HEK293 (cell line): ENCODE data around the gene LCOR.
A peak's percentile ranks its signal among the peaks of the same experiment; 100 is the strongest.

Experiments used
- PBX3 ChIP-seq: sonication (generic); formaldehyde crosslinking; IDR thresholded peaks from 2 replicates; pipeline ENCODE4 v1.8.1; 2022; ENCODE audit warnings: mild to moderate bottlenecking, moderate library complexity, missing genetic modification reagents
- PRDM1 ChIP-seq: fragments of 450-650 bp; formaldehyde crosslinking; IDR thresholded peaks from 2 replicates; pipeline ENCODE4; 2016; ENCODE audit warnings: missing biosample characterization, missing genetic modification characterization
- TSHZ1 ChIP-seq: fragments of 450-650 bp; formaldehyde crosslinking; IDR thresholded peaks from 2 replicates; pipeline ENCODE4 v1.5.1; 2016; ENCODE audit warnings: missing biosample characterization, missing genetic modification characterization, borderline replicate concordance
- ZBTB10 ChIP-seq: fragments of 450-650 bp; formaldehyde crosslinking; IDR thresholded peaks from 2 replicates; pipeline ENCODE4 v1.5.1; 2016; ENCODE audit warnings: missing biosample characterization, missing genetic modification characterization
- ZBTB20 ChIP-seq: fragments of 450-650 bp; formaldehyde crosslinking; IDR thresholded peaks from 2 replicates; pipeline ENCODE4 v1.5.1; 2016; ENCODE audit warnings: missing biosample characterization, missing genetic modification characterization
- ZFP69B ChIP-seq: fragments of 450-650 bp; formaldehyde crosslinking; IDR thresholded peaks from 2 replicates; pipeline ENCODE4 v1.5.1; 2016; ENCODE audit warnings: missing biosample characterization, missing genetic modification characterization
- ZNF140 ChIP-seq: fragments of 450-650 bp; formaldehyde crosslinking; IDR thresholded peaks from 2 replicates; pipeline ENCODE4 v1.5.1; 2016; ENCODE audit warnings: missing biosample characterization, missing genetic modification characterization
- ZNF2 ChIP-seq: fragments of 450-650 bp; formaldehyde crosslinking; IDR thresholded peaks from 2 replicates; pipeline ENCODE4 v1.5.1; 2016; ENCODE audit warnings: missing biosample characterization, missing genetic modification characterization
- ZNF211 ChIP-seq: fragments of 450-650 bp; formaldehyde crosslinking; IDR thresholded peaks from 2 replicates; pipeline ENCODE4 v1.5.1; 2016; ENCODE audit warnings: low read depth, missing biosample characterization, missing genetic modification characterization
- ZNF26 ChIP-seq: fragments of 450-650 bp; formaldehyde crosslinking; IDR thresholded peaks from 2 replicates; pipeline ENCODE4 v1.5.1; 2016; ENCODE audit warnings: missing biosample characterization, missing genetic modification characterization
- ZNF354C ChIP-seq: fragments of 450-650 bp; formaldehyde crosslinking; IDR thresholded peaks from 2 replicates; pipeline ENCODE4 v1.5.1; 2016; ENCODE audit warnings: missing biosample characterization, missing genetic modification characterization, low read depth, borderline replicate concordance
- ZNF416 ChIP-seq: fragments of 450-650 bp; formaldehyde crosslinking; IDR thresholded peaks from 2 replicates; pipeline ENCODE4 v1.5.1; 2016; ENCODE audit warnings: missing biosample characterization, missing genetic modification characterization
- ZNF558 ChIP-seq: fragments of 450-650 bp; formaldehyde crosslinking; IDR thresholded peaks from 2 replicates; pipeline ENCODE4 v1.5.1; 2016; ENCODE audit warnings: missing biosample characterization, missing genetic modification characterization
- ZNF561 ChIP-seq: fragments of 450-650 bp; IDR thresholded peaks from 2 replicates; pipeline ENCODE4 v1.5.1; 2018; ENCODE audit warnings: missing biosample characterization, missing genetic modification characterization, borderline replicate concordance
- ZSCAN18 ChIP-seq: fragments of 450-650 bp; formaldehyde crosslinking; IDR thresholded peaks from 2 replicates; pipeline ENCODE4 v1.5.1; 2016; ENCODE audit warnings: missing biosample characterization, missing genetic modification characterization
- ZSCAN5A ChIP-seq: fragments of 450-650 bp; formaldehyde crosslinking; IDR thresholded peaks from 2 replicates; pipeline ENCODE4 v1.5.1; 2016; ENCODE audit warnings: missing biosample characterization, missing genetic modification characterization

Gene LCOR

GRCh38 chr10:96857301-96858012 is 25.4 kb downstream of the LCOR start (continued):
- TF ChIP-seq ZSCAN18 (tag by site-specific recombination) (no peak), ZBTB10 (tag by site-specific recombination) (no peak), ZNF26 (tag by site-specific recombination) (no peak), TSHZ1 (tag by site-specific recombination) (no peak), PBX3 (no peak), ZNF416 (tag by site-specific recombination) (no peak), ZNF2 (tag by site-specific recombination) (no peak), ZNF558 (tag by site-specific recombination) (no peak), ZBTB20 (tag by site-specific recombination) (peak; percentile 87), ZNF354C (tag by site-specific recombination) (no peak), PRDM1 (tag by site-specific recombination) (peak; percentile 58; the same call in 1 of the 2 replicates), ZSCAN5A (tag by site-specific recombination) (no peak), ZFP69B (tag by site-specific recombination) (no peak), ZNF140 (tag by site-specific recombination) (no peak), ZNF211 (tag by site-specific recombination) (no peak), ZNF561 (tag by site-specific recombination) (no peak)
